ENCODE measurements around the gene ZMYM4.

Gene ZMYM4

DNA sequence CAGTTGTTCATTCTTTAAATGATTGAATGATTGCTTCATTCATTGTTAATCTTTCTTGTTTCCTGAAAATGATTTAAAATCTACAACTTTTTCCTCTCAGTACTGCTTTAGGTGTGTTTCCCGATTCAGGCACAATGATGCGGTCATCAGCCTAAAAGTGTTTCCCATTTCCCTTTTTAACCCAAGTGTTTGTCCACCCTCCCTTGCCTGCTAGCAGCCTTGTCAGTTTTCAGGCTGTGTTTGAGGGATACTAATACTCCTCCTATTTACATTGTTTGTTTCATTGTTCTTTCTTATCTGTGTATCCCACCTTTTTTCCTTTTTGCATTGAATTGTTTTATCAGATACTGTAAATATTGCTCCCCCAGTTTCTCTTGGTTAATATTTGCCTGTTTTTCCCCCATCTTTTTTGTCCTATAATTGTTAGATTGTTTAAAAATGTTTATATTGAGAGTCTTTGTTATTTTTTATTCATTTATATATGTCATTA lies 157.6 kb downstream of the ZMYM4 start:
- no peak overlapping the region for H3K23ac ChIP-seq (ENCODE audit: low read length in 2 of 2)
- 95% methylated on average over 2 of the region's 2 CpGs for WGBS
- H3K4me3 ChIP-seq (ENCODE audit: insufficient read depth in 1 of 2, low read depth in 1 of 2, low read length in 2 of 2), result no peak overlapping the region
- no peak overlapping the region for H2AFZ ChIP-seq (ENCODE audit: low read depth, low read length)
- H3K14ac ChIP-seq (ENCODE audit: low read length in 2 of 2), result no peak overlapping the region
- peaks cover 28 to 42% of the 10 kb centered on the region in 2 experiments for H3K36me3 ChIP-seq (ENCODE audit: control insufficient read depth in 1 of 2, insufficient read depth in 2 of 2, low read depth in 1 of 2, low read length in 2 of 2)
- H2BK12ac ChIP-seq (ENCODE audit: low read length in 2 of 2), result no peak overlapping the region
- H3K27ac ChIP-seq (ENCODE audit: low read length, poor library complexity, severe bottlenecking), result no peak overlapping the region
- no peak overlapping the region for H2AK5ac ChIP-seq (ENCODE audit: low read length, severe bottlenecking)
- no peak overlapping the region for H3K4me2 ChIP-seq (ENCODE audit: low read length, poor library complexity, severe bottlenecking)
- no peak overlapping the region for H4K91ac ChIP-seq (ENCODE audit: low read length)
- no peaks in the 10 kb centered on the region for H3K9me3 ChIP-seq (ENCODE audit: control insufficient read depth, low read length)
- H2BK120ac ChIP-seq (ENCODE audit: low read depth, low read length), result no peak overlapping the region
- no peak overlapping the region for H2BK15ac ChIP-seq (ENCODE audit: low read depth, poor library complexity, severe bottlenecking)
- no peaks in the 10 kb centered on the region for H3K79me1 ChIP-seq (replicated peaks; ENCODE audit: low read length, poor library complexity, severe bottlenecking)
- DNase-seq, result no peak
- no peak overlapping the region for H4K8ac ChIP-seq (ENCODE audit: low read length)
- no peak overlapping the region for H3K18ac ChIP-seq (ENCODE audit: low read depth in 1 of 2, low read length in 2 of 2)
- no peak overlapping the region for H3K4ac ChIP-seq (ENCODE audit: low read depth in 1 of 2, low read length in 2 of 2)
- H3K9ac ChIP-seq (ENCODE audit: low read length), result no peak overlapping the region
- H3K4me1 ChIP-seq (ENCODE audit: control insufficient read depth, insufficient read depth, low read depth, low read length), result no peaks in the 10 kb centered on the region
- H3K27me3 ChIP-seq (ENCODE audit: control insufficient read depth in 1 of 2, insufficient read depth in 1 of 2, low read length in 2 of 2), result no peaks in the 10 kb centered on the region
- no peak overlapping the region for H2BK5ac ChIP-seq (ENCODE audit: low read depth, low read length, poor library complexity, severe bottlenecking)

DNA sequence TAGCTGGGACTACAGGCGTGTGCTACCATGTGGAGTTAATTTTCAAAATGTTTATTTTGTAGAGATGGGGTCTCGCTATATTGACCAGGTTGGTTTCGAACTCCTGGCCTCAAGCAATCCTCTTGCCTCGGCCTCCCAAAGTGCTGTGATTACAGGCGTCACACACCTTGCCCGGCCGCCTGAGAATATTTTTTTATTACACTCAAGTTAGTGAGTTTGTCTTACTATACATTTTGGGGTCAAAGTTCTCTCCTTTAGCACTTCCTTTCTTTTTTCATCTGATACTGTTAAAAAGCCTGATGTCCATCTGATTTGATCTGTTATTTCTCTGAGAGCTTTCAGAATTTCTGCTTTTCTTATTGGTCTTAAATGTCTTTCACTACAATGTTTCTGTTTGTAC lies 159.9 kb downstream of the ZMYM4 start:
- H3K14ac ChIP-seq (ENCODE audit: low read length in 2 of 2), result no peak overlapping the region
- H3K36me3 ChIP-seq (ENCODE audit: control insufficient read depth in 1 of 2, insufficient read depth in 2 of 2, low read depth in 1 of 2, low read length in 2 of 2), result peaks cover 40 to 52% of the 10 kb centered on the region in 2 experiments
- no peak overlapping the region for H2BK5ac ChIP-seq (ENCODE audit: low read depth, low read length, poor library complexity, severe bottlenecking)
- H3K18ac ChIP-seq (ENCODE audit: low read depth in 1 of 2, low read length in 2 of 2), result no peak overlapping the region
- no peak overlapping the region for H2BK12ac ChIP-seq (ENCODE audit: low read length in 2 of 2)
- no peaks in the 10 kb centered on the region for H3K27me3 ChIP-seq (ENCODE audit: control insufficient read depth in 1 of 2, insufficient read depth in 1 of 2, low read length in 2 of 2)
- peaks cover 7% of the 10 kb centered on the region for H3K79me1 ChIP-seq (replicated peaks; ENCODE audit: low read length, poor library complexity, severe bottlenecking)
- H3K27ac ChIP-seq (ENCODE audit: low read length, poor library complexity, severe bottlenecking), result no peak overlapping the region
- H2AK5ac ChIP-seq (ENCODE audit: low read length, severe bottlenecking), result no peak overlapping the region
- DNase-seq, result no peak
- H3K23ac ChIP-seq (ENCODE audit: low read length in 2 of 2), result no peak overlapping the region
- H3K4me2 ChIP-seq (ENCODE audit: low read length, poor library complexity, severe bottlenecking), result no peak overlapping the region
- H2BK120ac ChIP-seq (ENCODE audit: low read depth, low read length), result no peak overlapping the region
- H2AFZ ChIP-seq (ENCODE audit: low read depth, low read length), result no peak overlapping the region
- no peak overlapping the region for H4K91ac ChIP-seq (ENCODE audit: low read length)
- no peaks in the 10 kb centered on the region for H3K9me3 ChIP-seq (ENCODE audit: control insufficient read depth, low read length)
- H4K8ac ChIP-seq (ENCODE audit: low read length), result no peak overlapping the region
- no peak overlapping the region for H2BK15ac ChIP-seq (ENCODE audit: low read depth, poor library complexity, severe bottlenecking)
- H3K4me3 ChIP-seq (ENCODE audit: insufficient read depth in 1 of 2, low read depth in 1 of 2, low read length in 2 of 2), result no peak overlapping the region
- no peak overlapping the region for H3K9ac ChIP-seq (ENCODE audit: low read length)
- no peak overlapping the region for H3K4ac ChIP-seq (ENCODE audit: low read depth in 1 of 2, low read length in 2 of 2)
- WGBS, result 98% methylated on average over 7 of the region's 7 CpGs
- no peaks in the 10 kb centered on the region for H3K4me1 ChIP-seq (ENCODE audit: control insufficient read depth, insufficient read depth, low read depth, low read length)

DNA sequence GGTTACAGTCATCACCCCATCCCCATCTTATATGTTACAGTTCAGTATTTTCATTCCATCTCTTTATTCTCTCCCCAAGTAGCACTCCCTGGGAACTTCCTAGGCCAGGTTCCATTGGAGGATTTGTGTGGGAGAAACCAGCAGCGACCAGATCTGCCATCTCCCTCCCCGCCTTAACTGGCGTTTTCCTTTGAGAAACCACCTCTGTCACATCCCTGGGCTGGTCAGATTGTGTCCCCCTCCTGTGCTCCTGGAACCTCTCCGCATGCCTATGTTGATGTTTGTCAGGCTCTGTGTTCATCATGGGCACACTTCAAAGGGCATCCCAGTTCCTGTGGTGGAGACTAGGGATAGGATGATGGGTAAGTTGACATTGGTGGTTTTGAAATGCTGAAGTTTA lies 162.3 kb downstream of the ZMYM4 start:
- Histone ChIP-seq H3K4me2 (ENCODE audit: low read length, poor library complexity, severe bottlenecking) (no peak overlapping the region), H2AFZ (ENCODE audit: low read depth, low read length) (no peak overlapping the region), H3K9ac (ENCODE audit: low read length) (no peak overlapping the region), H2BK12ac (ENCODE audit: low read length in 2 of 2) (no peak overlapping the region), H3K27me3 (ENCODE audit: control insufficient read depth in 1 of 2, insufficient read depth in 1 of 2, low read length in 2 of 2) (no peaks in the 10 kb centered on the region), H3K79me1 (replicated peaks; ENCODE audit: low read length, poor library complexity, severe bottlenecking) (peaks cover 7% of the 10 kb centered on the region), H3K27ac (ENCODE audit: low read length, poor library complexity, severe bottlenecking) (no peak overlapping the region), H2BK15ac (ENCODE audit: low read depth, poor library complexity, severe bottlenecking) (no peak overlapping the region), H3K4me3 (ENCODE audit: insufficient read depth in 1 of 2, low read depth in 1 of 2, low read length in 2 of 2) (no peak overlapping the region), H2BK120ac (ENCODE audit: low read depth, low read length) (no peak overlapping the region), H2BK5ac (ENCODE audit: low read depth, low read length, poor library complexity, severe bottlenecking) (no peak overlapping the region), H3K18ac (ENCODE audit: low read depth in 1 of 2, low read length in 2 of 2) (no peak overlapping the region), H3K4ac (ENCODE audit: low read depth in 1 of 2, low read length in 2 of 2) (no peak overlapping the region), H3K36me3 (ENCODE audit: control insufficient read depth in 1 of 2, insufficient read depth in 2 of 2, low read depth in 1 of 2, low read length in 2 of 2) (peaks cover 50 to 62% of the 10 kb centered on the region in 2 experiments), H2AK5ac (ENCODE audit: low read length, severe bottlenecking) (no peak overlapping the region), H3K9me3 (ENCODE audit: control insufficient read depth, low read length) (no peaks in the 10 kb centered on the region), H3K4me1 (ENCODE audit: control insufficient read depth, insufficient read depth, low read depth, low read length) (no peaks in the 10 kb centered on the region), H3K14ac (ENCODE audit: low read length in 2 of 2) (no peak overlapping the region), H3K23ac (ENCODE audit: low read length in 2 of 2) (no peak overlapping the region), H4K91ac (ENCODE audit: low read length) (no peak overlapping the region), H4K8ac (ENCODE audit: low read length) (peak overlapping the region; percentile 12)
- 85% methylated on average over 4 of the region's 4 CpGs for WGBS
- no peak for DNase-seq

DNA sequence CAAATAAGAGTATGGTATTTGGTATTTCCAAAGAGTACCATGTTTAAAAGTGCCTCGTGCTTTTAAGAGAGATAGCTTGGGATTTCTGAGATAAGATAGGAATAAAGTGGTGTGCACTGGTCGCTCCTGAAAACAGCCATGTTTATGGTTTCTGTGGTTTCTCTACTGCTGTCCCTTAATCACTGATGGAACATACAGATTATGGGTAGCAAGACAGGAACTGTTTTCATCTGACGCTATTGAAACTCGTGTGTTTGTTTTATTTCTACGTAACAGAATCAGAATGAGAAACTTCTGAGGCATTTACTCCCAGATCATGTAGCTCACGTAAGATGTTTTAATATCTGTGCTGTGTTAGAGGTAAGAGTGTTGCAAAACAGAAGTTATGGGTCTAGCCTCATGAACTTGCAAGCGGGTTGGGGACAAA lies 162.7 kb downstream of the ZMYM4 start:
- Histone ChIP-seq H3K23ac (ENCODE audit: low read length in 2 of 2) (no peak overlapping the region), H4K8ac (ENCODE audit: low read length) (no peak overlapping the region), H2BK5ac (ENCODE audit: low read depth, low read length, poor library complexity, severe bottlenecking) (no peak overlapping the region), H3K9me3 (ENCODE audit: control insufficient read depth, low read length) (no peaks in the 10 kb centered on the region), H2AK5ac (ENCODE audit: low read length, severe bottlenecking) (no peak overlapping the region), H3K27ac (ENCODE audit: low read length, poor library complexity, severe bottlenecking) (no peak overlapping the region), H3K79me1 (replicated peaks; ENCODE audit: low read length, poor library complexity, severe bottlenecking) (peaks cover 7% of the 10 kb centered on the region), H3K27me3 (ENCODE audit: control insufficient read depth in 1 of 2, insufficient read depth in 1 of 2, low read length in 2 of 2) (no peaks in the 10 kb centered on the region), H3K4me1 (ENCODE audit: control insufficient read depth, insufficient read depth, low read depth, low read length) (no peaks in the 10 kb centered on the region), H2BK120ac (ENCODE audit: low read depth, low read length) (no peak overlapping the region), H2BK12ac (ENCODE audit: low read length in 2 of 2) (no peak overlapping the region), H3K36me3 (ENCODE audit: control insufficient read depth in 1 of 2, insufficient read depth in 2 of 2, low read depth in 1 of 2, low read length in 2 of 2) (peaks cover 54 to 64% of the 10 kb centered on the region in 2 experiments), H3K4me3 (ENCODE audit: insufficient read depth in 1 of 2, low read depth in 1 of 2, low read length in 2 of 2) (no peak overlapping the region), H2BK15ac (ENCODE audit: low read depth, poor library complexity, severe bottlenecking) (no peak overlapping the region), H3K4me2 (ENCODE audit: low read length, poor library complexity, severe bottlenecking) (no peak overlapping the region), H3K14ac (ENCODE audit: low read length in 2 of 2) (no peak overlapping the region), H2AFZ (ENCODE audit: low read depth, low read length) (no peak overlapping the region), H4K91ac (ENCODE audit: low read length) (no peak overlapping the region), H3K9ac (ENCODE audit: low read length) (no peak overlapping the region), H3K4ac (ENCODE audit: low read depth in 1 of 2, low read length in 2 of 2) (no peak overlapping the region), H3K18ac (ENCODE audit: low read depth in 1 of 2, low read length in 2 of 2) (no peak overlapping the region)
- peak; percentile 91 for DNase-seq
- WGBS, result 66% methylated on average over 7 of the region's 7 CpGs
